HuH-7 (cell line): ENCODE measurements around the gene GRIN2A.

ENCODE experiments used
- DNase-seq: peaks from one replicate; pipeline ENCODE4 v3.0.0; 2011; ENCODE audit warnings: low spot score

Gene GRIN2A

DNA sequence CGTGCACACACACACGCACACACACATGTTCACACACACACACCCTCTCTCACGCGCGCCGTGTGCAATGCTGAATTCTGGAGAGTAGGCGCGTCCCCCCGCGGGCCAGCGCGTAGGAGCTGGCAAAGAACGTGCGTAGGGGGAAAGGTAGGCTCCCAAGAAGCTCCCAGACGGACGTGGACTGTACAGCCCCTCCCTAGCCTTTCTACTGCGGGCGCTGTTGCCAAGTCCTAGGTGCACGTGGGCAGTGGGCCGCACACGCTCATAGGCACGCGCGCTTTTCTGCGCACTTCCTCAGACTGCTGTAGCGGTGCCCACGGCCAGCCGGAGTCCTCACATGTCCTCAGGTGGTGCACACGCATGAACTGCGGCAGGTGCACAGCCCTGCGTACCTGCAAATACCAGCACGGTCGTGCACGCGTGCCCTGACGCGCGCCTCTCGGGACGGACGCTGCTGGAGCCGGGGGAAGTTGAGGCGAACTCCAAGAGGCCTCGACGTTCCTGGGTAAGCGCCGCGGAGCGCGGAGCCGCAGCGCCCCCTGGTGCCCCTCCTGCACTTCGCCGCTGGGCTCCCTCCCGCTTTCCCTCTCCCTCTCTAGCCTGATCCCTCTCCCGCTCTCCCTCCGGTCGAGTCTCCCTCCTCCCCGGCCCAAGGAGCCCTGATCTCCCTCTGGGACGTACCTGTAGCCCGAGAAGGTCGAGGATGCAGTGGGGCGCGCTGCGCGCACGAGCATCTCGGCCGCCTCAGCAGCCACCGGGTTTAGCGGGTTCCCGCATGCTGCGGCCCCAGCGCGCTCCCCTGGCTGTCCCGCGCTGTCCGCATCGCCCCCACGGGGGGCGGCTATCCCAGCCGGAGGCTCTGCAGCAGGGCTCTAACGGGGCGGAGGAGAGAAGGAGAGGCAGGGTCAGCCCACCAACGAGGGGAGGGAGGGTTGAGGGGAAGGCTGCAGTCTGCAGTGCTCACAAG is 749 bp downstream of the GRIN2A start:
- DNase-seq: peak; percentile 90

DNA sequence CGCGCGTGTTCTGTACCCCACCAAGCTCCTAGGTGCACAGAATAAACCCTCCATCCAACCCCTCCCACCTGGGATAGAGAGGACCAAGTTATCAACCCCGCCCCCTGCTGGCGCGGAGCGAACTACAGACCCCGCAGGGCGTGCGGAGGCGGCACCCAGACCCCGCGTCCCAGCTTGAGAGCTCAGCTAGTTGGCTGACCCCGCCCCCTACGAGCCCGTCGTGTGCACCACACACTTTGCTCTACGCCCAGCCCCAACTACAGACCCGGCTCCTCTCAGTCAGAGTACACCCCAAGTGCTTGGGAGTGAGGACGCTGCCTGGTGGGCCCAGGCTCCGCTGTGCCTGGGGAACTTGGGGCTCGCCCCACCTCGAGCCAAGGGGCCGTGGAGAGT is 1.5 kb downstream of the GRIN2A start:
- DNase-seq: peak; percentile 80

DNA sequence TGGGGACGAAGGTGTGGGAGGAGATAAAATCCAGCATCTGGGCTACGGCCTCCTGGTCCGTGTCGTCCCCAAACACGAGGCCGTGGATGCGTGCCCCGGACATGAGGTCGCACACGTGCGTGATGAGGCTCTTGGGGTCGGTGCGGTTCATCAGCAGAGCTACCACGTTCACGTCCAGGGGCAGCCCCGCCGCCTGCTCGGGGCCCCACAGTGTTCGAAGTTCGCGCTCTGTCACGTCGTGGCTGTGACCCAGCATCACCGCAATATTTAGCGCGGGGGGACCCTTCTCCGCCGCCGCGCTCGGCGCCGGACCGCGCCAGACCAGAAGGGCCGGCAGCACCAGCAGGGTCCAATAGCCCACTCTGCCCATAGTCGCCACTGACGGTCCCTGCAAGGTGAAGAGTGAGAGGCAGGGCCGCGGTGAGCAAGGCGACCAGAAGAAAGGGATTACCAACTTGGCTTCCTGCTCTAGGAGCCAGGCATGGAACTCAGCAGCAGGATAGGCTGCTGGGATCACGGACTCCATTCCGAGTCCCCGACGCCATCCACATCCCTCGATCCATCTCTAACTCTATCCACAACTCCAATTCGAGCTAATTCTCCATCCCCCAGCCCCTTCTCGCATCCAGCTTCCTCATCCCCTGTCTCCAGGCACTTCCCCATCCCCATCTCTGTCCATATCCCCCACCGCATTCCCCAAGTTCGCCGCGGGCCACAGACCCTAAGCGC is 2.0 kb downstream of the GRIN2A start:
- DNase-seq: no peak

DNA sequence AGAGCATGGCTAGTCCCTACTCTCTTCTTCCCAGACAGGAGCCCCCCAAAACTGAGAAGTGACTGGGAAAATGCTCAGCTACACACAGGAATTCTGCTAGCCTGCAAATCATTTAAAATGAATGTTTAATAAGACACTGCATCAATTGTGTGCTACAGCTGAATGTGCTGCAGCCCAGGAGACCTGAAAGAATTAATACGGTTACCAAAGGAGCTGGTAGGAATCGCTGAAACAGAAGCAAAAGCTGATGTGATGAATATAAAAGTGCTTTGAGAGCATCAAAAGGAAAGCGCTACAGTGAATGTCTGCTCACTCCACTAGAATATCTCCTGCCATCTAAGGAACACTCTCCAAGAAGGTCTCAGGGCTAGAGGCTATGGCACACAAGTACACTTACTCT is 3.7 kb downstream of the GRIN2A start:
- DNase-seq: no peak

DNA sequence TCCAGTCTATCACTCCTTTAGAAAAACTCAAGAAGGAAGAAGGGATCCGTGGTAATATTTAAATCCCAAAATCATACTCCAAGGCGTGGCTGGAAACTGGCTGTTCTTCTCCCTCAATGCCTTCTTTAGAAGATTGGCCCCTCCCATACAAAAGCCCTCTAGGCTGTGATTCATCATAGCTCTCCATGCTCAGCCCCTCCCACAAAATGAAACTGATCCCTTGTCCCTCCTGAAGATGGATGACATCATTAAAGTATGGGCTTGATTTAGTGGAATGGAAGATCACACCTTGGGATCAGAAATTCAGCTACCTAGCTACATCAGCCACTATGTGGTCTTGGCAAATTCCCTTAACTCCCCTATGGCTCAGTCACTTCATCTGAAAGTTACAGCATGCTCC is 4.1 kb downstream of the GRIN2A start:
- DNase-seq: no peak

DNA sequence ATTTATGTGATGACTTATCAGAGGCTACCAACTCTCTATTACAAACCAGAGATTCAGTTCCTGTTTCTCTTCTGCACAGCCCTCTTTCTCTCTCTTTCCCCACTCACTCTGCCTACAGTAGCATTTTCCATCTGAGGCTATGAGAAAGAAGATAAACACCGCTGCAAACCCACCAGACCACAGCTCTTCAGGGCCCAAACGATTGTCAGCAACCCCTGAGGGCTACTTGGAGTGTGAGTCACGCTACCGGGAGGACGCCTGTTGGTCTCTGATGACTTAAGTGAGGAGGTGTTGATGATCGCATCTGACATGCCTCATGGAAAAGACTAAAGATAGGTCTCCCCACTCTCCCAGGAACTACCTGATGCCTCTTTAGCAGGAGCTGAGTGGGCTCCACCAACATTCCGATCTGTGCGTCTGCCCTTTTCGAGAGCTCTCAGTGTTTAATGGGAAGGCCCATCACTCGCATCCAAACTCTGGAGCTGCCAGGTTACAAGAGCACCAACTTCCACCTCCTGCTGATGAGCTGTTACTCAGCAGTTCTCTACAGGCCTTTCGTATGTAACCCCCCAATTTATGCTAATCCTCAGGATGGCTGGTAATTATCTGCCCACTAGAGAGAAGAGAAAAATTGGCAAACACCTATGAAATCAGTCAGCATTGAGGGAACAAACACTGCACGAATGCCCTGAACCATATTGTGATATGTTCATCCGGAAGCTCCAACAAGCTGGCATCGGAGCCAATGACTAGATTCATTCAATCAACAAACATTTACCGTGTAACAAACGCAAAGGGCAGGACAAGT is 9.2 kb downstream of the GRIN2A start:
- no peak for DNase-seq

DNA sequence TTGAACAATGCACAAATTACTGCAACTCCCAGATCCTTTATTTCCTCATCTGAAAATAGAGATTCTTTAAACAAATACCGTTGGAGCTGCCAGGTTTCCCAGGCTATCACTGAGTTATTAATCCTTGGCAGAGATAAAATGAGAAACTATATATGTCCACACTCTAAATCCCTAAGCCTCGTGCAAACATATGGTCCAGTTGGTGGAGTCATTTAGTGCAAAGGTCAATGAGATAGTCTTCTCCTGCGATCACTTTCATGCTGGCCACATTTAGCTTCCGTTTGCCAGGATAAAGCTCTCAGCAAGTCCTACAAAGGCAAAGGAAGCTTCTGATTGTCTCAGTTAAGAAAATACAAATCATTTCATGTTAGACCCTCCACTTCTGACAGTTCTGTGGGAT is 11.0 kb downstream of the GRIN2A start:
- DNase-seq: peak; percentile 62

DNA sequence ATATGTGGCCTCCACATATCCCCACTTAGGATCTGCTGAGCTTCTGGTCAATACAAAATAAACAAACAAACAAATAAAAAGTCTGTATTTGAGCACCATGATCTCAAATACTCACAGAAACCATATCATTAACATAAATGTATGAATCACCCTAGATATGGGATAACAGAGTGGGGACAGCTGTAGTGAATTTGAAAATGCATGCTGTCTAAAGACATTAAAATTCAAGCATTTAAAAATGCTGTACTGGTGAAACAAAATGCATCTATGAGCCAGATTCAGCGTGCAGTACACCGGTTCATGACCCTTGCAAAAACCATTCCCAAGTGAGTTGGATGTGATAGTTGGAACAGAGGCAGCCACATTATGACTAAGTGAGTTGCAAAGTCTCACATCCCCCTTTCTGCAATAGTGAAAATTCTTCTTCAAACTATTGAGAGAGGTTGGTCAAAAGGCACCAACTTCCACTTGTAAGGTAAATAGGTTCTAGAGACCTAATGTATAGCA is 12.3 kb downstream of the GRIN2A start:
- no peak for DNase-seq

DNA sequence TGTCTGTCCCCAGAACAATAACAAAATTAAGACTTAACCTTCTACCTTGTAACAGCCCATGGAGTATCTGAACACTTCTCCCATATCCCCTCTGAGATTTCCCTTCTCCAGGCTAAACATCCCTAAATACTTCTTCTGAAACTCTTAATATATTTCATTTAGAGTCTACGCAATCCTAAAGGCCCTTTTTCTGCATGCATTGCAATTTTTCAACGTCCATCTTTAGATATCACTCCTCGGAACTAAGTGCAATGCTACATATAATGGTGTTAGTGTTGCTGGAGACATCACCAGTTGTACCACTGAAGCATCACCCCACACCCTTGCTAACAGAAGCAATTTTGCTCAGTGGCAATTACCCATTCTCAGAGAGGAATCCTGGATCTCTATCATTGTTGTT is 13.2 kb downstream of the GRIN2A start:
- no peak for DNase-seq

DNA sequence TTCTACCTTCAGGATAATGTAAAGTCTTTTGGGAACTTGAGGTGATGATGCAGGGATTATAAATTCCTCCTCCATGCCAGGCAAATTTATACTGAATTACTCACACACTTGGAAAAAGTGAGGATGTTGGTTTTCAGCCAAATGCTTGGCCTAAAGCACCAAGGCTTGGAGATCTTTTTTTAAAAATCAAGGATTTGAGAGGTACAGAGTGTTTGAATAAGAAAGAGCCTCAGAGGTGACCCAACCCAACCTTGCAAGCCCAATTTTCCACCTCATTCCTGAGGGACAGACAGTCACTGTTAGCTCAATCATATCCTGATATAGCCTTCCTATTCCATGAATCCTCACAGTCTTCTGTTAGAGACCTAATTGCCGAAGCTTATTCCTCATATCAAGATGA is 14.0 kb downstream of the GRIN2A start:
- DNase-seq: no peak

DNA sequence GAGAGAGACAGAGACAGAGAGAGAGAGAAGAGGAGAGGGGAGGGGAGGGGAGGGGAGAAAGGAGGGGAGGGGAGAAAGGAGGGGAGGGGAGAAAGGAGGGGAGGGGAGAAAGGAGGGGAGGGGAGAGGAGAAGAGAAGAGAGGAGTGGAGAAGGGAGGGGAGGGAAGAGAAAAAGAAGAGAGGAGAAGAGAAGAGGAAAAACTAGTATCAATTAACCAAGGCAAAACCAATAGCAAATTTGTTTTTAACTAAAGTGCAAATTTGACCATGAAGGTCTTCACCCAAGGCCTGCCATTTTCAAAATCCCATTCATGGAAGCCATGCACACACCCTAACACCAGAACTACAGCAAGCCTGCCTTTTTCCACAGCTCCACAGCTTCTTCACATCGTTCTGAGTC is 16.6 kb downstream of the GRIN2A start:
- DNase-seq: no peak

DNA sequence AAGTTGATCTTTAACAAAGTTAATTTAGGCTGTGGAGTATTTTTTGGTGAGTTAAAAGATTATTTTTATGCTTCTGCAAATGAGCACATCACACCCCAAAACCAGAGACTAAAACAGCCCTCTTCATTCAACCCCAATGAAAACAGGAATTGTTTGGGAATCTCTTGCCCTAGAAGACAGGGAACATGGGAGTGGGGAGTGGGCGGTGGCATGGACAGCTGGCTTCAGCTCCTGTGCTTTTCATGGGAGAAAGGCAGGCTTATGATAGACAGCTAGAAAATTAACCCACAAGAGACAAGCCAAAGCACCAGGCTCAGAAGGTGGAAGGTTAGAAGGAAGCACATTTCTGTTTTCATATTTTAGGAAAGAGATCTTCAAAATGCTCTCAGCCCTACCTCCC is 19.2 kb downstream of the GRIN2A start:
- DNase-seq: no peak

DNA sequence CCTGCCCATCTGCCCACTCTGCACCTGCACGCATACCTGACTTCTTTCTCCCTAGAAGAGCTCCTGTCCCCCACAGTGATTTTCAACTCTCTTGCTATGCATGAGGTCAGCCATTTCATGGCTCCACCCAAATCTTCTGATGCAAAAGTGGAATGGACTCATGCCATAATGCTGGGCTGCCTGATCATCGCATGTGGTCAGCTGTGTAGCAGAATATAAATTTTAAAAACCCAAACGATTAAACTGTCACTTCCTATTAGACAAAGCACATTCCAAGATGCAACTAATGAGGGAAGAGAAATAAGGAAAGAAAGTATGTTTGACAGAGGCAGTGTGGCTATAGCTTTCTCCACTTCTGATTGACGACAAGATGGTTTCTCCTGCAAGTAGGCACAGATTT is 26.1 kb downstream of the GRIN2A start:
- DNase-seq: no peak

DNA sequence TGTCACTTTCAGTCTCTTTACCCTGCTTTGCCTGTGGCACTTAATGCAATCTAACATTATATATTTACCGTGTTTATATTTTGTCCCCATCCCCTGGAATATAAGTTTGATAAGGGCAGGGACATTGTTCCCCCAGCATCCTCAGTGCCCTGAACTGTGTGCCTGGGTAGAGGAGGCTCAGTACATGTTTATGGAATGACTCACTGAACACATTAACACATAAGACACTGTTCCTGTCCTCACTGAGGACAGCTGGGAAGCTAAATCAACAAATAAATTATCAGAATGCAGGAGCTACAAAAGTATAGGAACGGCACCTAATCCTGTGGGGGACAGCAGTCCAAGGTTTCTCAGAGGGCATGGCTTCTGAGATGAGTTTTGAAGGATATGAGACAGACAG is 27.8 kb downstream of the GRIN2A start:
- no peak for DNase-seq

DNA sequence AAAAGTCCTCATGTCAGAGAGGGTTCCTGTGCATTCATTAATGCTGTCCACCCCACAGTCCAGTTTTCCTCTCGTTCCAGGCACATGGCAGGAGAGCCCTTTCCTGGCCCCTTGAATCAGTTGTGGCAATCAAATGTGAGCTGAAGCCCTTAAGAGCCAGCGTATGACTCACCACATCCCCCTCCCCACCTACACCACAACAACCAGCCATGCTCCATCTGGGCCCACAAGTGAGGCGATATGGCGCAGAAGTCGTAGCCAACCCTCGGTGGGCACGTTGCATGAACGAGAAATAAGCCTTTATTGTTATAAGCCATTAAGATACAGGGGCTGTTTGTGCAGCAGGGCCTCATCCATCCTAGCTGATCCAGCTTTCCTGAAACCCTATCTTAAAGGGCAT is 28.2 kb downstream of the GRIN2A start:
- DNase-seq: no peak

DNA sequence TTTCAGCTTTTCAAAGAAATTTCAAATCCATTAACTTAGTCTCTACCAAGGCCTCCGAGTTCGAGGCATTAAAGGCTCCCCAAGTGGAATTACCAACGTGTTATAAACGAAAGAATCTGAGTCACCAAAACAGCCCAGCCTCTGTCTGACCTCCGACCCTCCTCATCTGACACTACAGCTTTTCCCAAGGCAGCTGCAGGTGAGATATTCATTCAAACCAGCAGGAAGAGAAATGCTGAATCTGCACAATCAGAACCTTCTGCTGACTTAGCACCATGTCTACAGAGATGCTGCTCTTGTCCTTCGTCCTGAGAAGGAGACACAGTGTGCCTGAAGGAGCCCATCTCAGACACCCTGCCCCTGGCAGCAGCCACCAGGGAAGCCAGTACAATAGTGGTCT is 30.5 kb downstream of the GRIN2A start:
- DNase-seq: no peak

DNA sequence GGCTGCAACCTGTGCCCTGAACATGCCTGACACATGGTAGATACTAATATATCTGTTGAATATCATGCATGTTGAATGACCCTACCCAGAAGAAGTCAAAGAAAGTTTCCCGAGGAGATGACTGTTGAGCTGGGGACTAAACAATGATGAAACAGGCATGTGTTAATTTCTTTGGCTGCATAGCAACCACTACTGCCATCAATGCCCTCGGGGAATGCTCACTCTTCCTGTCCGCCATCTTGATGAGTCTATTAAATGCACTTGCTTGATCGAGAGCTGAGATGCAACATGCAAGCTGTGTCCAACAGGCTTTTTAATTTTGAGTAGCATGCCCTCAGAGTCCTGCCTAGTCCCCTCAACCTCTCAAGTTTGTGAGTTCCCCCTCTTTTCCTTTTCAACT is 31.3 kb downstream of the GRIN2A start:
- DNase-seq: no peak

DNA sequence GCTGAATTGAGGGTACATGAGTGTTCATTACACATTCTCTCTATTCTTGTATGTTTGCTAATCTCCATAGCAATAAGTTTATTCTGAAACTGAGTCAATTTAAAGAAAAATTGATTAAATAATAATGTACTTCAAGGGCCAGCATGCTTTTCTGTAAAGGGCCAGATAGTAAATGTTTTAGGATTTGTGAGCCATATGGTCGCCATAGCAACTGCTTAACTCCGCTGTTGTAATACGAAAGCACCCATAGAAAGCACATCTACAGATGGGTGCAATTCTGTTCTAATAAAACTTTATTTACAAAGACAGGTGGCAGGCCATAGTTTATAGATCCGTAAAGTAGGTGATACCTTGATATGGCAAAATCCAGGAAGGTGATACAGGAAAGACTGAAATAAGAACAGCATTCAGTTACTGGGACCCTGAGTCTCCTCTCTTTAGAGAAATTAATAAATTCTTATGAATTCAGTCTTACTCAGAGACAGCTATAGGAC is 36.6 kb downstream of the GRIN2A start:
- DNase-seq: no peak

DNA sequence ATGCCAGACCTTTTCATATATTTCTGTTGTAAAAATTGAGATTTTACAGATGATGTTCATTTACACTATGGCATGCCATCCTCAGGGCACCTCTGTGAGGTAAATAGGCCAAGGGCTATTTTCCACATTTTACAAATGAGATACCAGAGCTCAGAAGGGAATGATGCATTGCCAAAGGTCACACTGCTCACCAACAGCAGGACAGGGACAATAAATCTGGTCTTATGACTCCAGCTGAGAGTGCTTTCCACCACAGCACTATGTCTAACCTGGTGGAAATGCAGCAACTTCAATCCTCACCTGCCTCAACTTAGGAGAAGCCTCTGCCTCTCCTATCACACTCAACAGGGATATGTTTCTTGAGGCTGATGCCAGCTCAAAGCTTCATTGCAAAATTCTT is 40.6 kb downstream of the GRIN2A start:
- DNase-seq: no peak

DNA sequence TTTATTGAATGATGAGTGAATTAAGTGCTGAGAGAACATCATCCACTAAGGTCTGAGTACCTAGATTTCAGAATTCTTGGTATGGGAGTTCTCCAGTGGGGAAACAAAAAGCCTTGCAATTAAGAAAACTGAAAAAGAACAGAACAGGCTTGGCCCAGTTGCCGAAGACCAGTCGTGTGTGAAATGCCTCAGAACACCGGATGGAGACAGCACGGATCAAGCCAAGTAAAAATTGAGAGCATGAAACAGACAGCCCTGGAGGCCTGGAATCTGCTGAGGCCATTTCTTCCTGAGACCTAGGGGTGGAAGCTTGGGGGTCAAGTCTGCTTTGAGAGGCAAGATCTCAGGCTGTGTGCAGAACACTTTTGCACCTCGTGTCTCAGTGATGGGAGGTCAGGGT is 43.3 kb downstream of the GRIN2A start:
- no peak for DNase-seq

DNA sequence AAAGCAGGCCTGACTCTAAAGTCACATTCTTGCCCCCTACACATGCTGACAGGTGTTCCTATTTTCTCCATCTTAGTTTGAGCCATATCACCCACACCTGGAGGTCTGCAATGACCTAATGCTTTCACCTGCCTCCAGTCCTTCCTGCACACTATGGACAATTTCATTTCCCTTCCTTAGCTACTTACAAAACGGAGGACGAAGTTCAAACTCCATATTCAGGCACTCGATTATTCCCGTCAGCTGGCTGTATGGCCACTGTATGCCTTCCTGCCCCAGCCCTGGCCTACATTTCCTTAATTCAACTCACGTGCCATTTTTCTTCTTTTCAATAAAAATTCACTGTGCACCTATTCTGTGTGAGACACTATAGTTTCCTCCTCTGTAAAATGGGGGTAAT is 44.9 kb downstream of the GRIN2A start:
- DNase-seq: no peak

DNA sequence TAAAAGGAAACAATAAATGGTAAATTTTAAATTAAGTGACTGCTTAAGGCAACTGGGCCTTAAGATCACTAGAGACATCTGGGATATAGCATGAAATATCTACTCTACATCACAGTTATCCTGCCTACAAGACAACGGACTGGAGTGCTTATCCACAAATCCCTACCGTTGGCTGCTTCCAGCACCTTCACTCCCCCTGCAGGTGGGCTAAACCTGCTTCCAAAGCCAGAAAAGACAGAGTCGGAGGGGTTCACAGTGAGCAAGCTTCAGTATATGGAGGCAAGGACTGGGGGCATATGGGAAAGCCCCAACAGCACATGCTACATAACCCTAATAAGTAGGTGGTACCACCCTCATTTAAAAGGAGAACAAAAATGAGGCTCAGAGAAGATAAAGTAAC is 45.3 kb downstream of the GRIN2A start:
- no peak for DNase-seq
